Kidney epithelial cell (primary cell): Measurements from ENCODE around the gene BEST3. TPM values are rescaled to one million over a fixed set of nuclear protein-coding genes. Genes with fewer than 3 reads are reported as not detected.

Source experiments
- DNase-seq: peaks from one replicate; pipeline ENCODE4 v3.0.0-alpha.2; 2010; ENCODE audit warnings: low read depth
- H3K27me3 ChIP-seq: 2 replicates; pipeline ENCODE4 v1.6.0; 2011; ENCODE audit warnings: low read length; ENCODE audit not compliant: control insufficient read depth, insufficient read depth
- H3K36me3 ChIP-seq: 2 replicates; pipeline ENCODE4 v1.5.1; 2011; ENCODE audit warnings: low read length; ENCODE audit not compliant: control insufficient read depth, insufficient read depth
- H3K4me3 ChIP-seq: 2 replicates; pipeline ENCODE4 v1.5.1; 2011; ENCODE audit warnings: low read depth, mild to moderate bottlenecking, control low read depth, low read length
- CTCF ChIP-seq: IDR thresholded peaks from 2 replicates; pipeline ENCODE4 v1.5.1; 2011; ENCODE audit warnings: mild to moderate bottlenecking, moderate library complexity, low read length, control low read depth, inconsistent platforms; ENCODE audit not compliant: insufficient read depth, poor library complexity, severe bottlenecking
- total RNA-seq: library from RNA; depleted of rRNA; stranded (reverse); fragments of >200 nt; gene quantifications from 2 replicates; pipeline ENCODE4 v1.2.3, GENCODE V29; 2015

Gene BEST3
- total RNA-seq, 1 donor from 2014 or later = 1.6 TPM

- no peaks in the 10 kb centered on the region for H3K36me3 ChIP-seq
- TF ChIP-seq CTCF = no peak
- H3K27me3 ChIP-seq = peaks cover 2% of the 10 kb centered on the region
- no peak for DNase-seq
- no peak overlapping the region for H3K4me3 ChIP-seq
Measured at GRCh38 chr12:69627501-69627900, 71.6 kb downstream of the BEST3 start.

GRCh38 chr12:69623970-69624369, 75.1 kb downstream of the BEST3 start:
- DNase-seq = no peak
- Histone ChIP-seq H3K36me3 (no peaks in the 10 kb centered on the region), H3K4me3 (no peak overlapping the region), H3K27me3 (peaks cover 2% of the 10 kb centered on the region)
- TF ChIP-seq CTCF = no peak

- Histone ChIP-seq H3K36me3 (no peaks in the 10 kb centered on the region), H3K4me3 (no peak overlapping the region), H3K27me3 (peaks cover 2% of the 10 kb centered on the region)
- no peak for TF ChIP-seq CTCF
- DNase-seq = no peak
Measured at GRCh38 chr12:69621551-69621950, 77.6 kb downstream of the BEST3 start.

- no peak for DNase-seq
- H3K4me3 ChIP-seq = no peak overlapping the region
- H3K27me3 ChIP-seq = peaks cover 2% of the 10 kb centered on the region
- no peaks in the 10 kb centered on the region for H3K36me3 ChIP-seq
- no peak for TF ChIP-seq CTCF
Measured at GRCh38 chr12:69620921-69621320, 78.2 kb downstream of the BEST3 start.

- Histone ChIP-seq H3K36me3 (no peaks in the 10 kb centered on the region), H3K4me3 (no peak overlapping the region), H3K27me3 (no peaks in the 10 kb centered on the region)
- no peak for DNase-seq
- TF ChIP-seq CTCF = no peak
Measured at GRCh38 chr12:69620077-69620476, 79.0 kb downstream of the BEST3 start.

- no peak overlapping the region for H3K4me3 ChIP-seq
- DNase-seq = no peak
- no peaks in the 10 kb centered on the region for H3K27me3 ChIP-seq
- no peaks in the 10 kb centered on the region for H3K36me3 ChIP-seq
- no peak for TF ChIP-seq CTCF
Measured at GRCh38 chr12:69619050-69619449, 80.1 kb downstream of the BEST3 start.
